Right cardiac atrium (tissue), 5 donors: ENCODE results near the gene PRKCH. TPM values are rescaled to one million over a fixed set of nuclear protein-coding genes. Genes with fewer than 3 reads are reported as not detected.
A peak's percentile ranks its signal among the peaks of the same experiment; 100 is the strongest.

Experiments used
- ATAC-seq, 2 donors: fragments of 200-7000 bp; cut with Tn5 transposase; one replicate each; pipeline versions ENCODE4 v1.8.0 to v1.9.1; 2020; ENCODE audit warnings: moderate library complexity in 2 of 2, mild to moderate bottlenecking in 1 of 2
- DNase-seq, 3 donors: peaks; one replicate each; pipeline ENCODE4 v3.0.0-alpha.2; 2020
- H3K27ac ChIP-seq: one replicate; pipeline ENCODE4 v1.5.1; 2013; ENCODE audit warnings: mild to moderate bottlenecking, low read length, control low read depth, moderate library complexity
- H3K27me3 ChIP-seq: one replicate; pipeline ENCODE4 v1.6.1; 2013; ENCODE audit not compliant: control insufficient read depth, insufficient read depth
- H3K4me1 ChIP-seq: one replicate; pipeline ENCODE4 v1.6.1; 2013; ENCODE audit warnings: low read length; ENCODE audit not compliant: control insufficient read depth, insufficient read depth
- H3K4me3 ChIP-seq: one replicate; pipeline ENCODE4 v1.5.1; 2013; ENCODE audit warnings: low read length, control low read depth
- H3K9me3 ChIP-seq: one replicate; pipeline ENCODE4 v1.6.1; 2013; ENCODE audit warnings: low read length; ENCODE audit not compliant: control insufficient read depth
- WGBS: extraction: QIAGEN DNeasy Blood & Tissue Kit; methylation state at CpG from one replicate; pipeline ENCODE4 v1.1.7; 2013; 5-methylcytosine and 5-hydroxymethylcytosine counted together
- intact Hi-C, 4 donors: fragments of 100-400 bp; cut with DNase I; formaldehyde crosslinking; loops; one replicate each; pipeline versions ENCODE4 v1.11.0 to v1.14.0; 2022 to 2023
- long read RNA-seq, 4 donors: library from polyadenylated mRNA; unstranded; transcript quantifications; one replicate each; pipeline ENCODE4 v2.0.0, GENCODE V29; 2020 to 2021
- polyA plus RNA-seq: library from polyadenylated mRNA; stranded (reverse); fragments of 200-250 nt; gene quantifications from one replicate; pipeline ENCODE4 v1.2.3, GENCODE V29; 2013
- total RNA-seq, 4 donors: library from RNA; stranded (reverse); fragmentation: NEBNext Ultra II Directional; extraction: Animal tissue kit (Norgen Biotek cat#: 25700); gene quantifications; one replicate each; pipeline ENCODE4 v1.2.1, GENCODE V29; 2021
- donor health status: healthy with polysubstance abuse.
- donor health status: DM: no; HTN: yes; CAD: no.
- donor health status: DM: no; HTN: no; CAD: no.
- donor health status: DM: no; HTN: yes; CAD: no; lungs with severe emphysema.
- donor health status: DM: yes; HTN: yes; CAD: no.

PRKCH gene
- 10 to 100 TPM; 25.8 to 31.3 (median 28.2) TPM for total RNA-seq
- 11.9 TPM for polyA plus RNA-seq
- long read RNA-seq, donor 1, transcript PRKCH-201 (14 exons, 3,582 nt) = major isoform, 16 of 39 reads
- long read RNA-seq, donor 1, partial matches to known transcripts = 8 of 39 reads
- long read RNA-seq, donor 1, other reads (novel, unspliced or antisense) = 14 of 39 reads
- long read RNA-seq, donor 2, transcript PRKCH-201 (14 exons, 3,582 nt) = major isoform, 9 of 20 reads
- long read RNA-seq, donor 2, partial matches to known transcripts = 3 of 20 reads
- long read RNA-seq, donor 2, other reads (novel, unspliced or antisense) = 7 of 20 reads
- long read RNA-seq, donor 3, transcript PRKCH-201 (14 exons, 3,582 nt) = major isoform, 60 of 102 reads
- long read RNA-seq, donor 3, partial matches to known transcripts = 28 of 102 reads
- long read RNA-seq, donor 3, other reads (novel, unspliced or antisense) = 14 of 102 reads
- long read RNA-seq, donor 4, transcript PRKCH-201 (14 exons, 3,582 nt) = major isoform, 7 of 21 reads
- long read RNA-seq, donor 4, partial matches to known transcripts = 4 of 21 reads
- long read RNA-seq, donor 4, other reads (novel, unspliced or antisense) = 10 of 21 reads

DNA sequence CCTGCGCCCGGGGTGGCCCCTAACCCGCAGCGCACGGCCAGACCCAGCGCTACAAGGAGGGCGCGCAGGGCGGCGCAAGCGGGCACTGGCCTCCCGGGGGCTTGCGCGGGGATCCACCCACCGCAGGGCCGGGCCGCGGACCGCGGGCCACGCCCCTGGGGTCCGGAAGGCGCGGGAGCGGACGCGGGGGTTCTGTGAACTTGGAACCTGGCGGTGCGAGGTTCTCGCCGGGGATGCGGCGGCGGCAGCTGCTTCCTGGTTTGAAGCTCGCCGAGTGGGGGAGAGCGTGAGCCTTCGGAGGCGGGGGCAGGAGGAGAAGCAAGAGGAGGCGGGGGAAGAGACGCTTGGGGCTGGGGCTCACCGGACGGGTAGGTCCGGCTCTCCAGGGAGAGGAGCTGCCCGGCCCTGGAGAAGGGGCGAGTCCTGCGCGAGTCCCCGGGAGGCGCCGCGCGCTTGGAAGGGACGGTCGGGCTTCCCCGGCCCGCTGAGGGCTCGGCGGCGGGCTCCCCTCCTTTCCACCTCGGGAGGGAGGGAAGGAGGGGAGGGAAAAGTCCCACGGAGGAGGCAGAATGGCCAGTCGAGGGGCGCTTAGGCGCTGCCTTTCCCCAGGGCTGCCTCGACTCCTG lies at the start of gene PRKCH:
Gene PRKCH, plus strand, starts transcription at position 195 of the 626 bp plus-strand sequence. CDS start 523 bp downstream, outside the sequence.
- peak; percentile 85 to 91 for ATAC-seq
- Histone ChIP-seq H3K27me3 (no peaks in the 10 kb centered on the region), H3K4me3 (peak within 1 kb of the TSS; percentile 66), H3K4me1 (no peaks in the 10 kb centered on the region), H3K9me3 (no peaks in the 10 kb centered on the region), H3K27ac (peak within 1 kb of the TSS; percentile 31)
- WGBS = under 1% methylated on average over 66 of the region's 66 CpGs
- peak; percentile 81 to 91 (median 90) for DNase-seq
- intact Hi-C loops = loop anchor here in 3 of 4 donors (10.0 kb wide), 2 partner anchors 113 to 133 kb away; no protein-coding TSS in a partner anchor

DNA sequence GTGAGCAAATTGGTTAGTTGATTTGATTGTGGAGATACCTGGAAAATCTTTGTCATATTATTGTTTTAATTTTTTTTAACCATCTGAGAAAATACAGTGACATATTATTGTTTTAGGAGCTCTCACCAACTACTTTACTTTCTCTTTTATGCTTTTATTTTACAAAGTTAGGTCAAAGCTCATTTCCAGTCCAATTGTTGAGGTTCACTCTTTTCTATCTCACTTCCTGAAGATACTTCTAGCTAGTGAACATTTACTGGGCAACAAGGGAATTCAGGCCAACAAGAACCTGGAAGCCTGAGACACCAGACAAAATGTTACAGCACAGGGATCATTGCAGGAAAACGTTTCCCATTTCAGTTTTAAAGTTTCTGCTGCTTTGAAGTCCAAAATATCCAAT lies 44.1 kb upstream of the PRKCH start:
- Histone ChIP-seq H3K4me1 (no peaks in the 10 kb centered on the region), H3K27ac (no peak overlapping the region), H3K9me3 (no peaks in the 10 kb centered on the region), H3K27me3 (no peaks in the 10 kb centered on the region), H3K4me3 (no peak overlapping the region)
- 53% methylated on average over 1 of the region's 1 CpG for WGBS
- DNase-seq (no peak), ATAC-seq (no peak)
- intact Hi-C loops = no loop called here

DNA sequence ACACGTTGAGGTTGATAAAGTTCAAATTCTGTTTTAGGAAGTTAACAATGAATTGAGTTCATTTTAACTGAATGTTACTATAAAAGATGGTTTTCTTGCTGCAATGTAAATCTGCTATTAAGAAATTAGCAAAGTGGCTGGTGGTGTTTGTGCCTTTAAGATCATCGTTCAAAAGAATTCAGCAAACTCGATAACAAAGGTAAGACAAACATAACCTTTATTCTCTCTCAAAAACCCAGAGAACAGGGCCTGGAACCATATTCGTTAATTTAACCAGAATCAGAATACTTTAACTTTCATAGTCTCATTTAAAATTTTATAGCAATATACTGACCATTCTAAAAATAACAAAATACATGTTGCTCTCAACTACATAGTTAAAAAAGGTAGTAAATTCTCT lies 43.6 kb upstream of the PRKCH start:
- H3K27me3 ChIP-seq = no peaks in the 10 kb centered on the region
- no peak overlapping the region for H3K4me3 ChIP-seq
- no peak for ATAC-seq
- 80% methylated on average over 4 of the region's 4 CpGs for WGBS
- no peaks in the 10 kb centered on the region for H3K9me3 ChIP-seq
- DNase-seq = no peak
- no peaks in the 10 kb centered on the region for H3K4me1 ChIP-seq
- intact Hi-C loops = no loop called here
- H3K27ac ChIP-seq = no peak overlapping the region

DNA sequence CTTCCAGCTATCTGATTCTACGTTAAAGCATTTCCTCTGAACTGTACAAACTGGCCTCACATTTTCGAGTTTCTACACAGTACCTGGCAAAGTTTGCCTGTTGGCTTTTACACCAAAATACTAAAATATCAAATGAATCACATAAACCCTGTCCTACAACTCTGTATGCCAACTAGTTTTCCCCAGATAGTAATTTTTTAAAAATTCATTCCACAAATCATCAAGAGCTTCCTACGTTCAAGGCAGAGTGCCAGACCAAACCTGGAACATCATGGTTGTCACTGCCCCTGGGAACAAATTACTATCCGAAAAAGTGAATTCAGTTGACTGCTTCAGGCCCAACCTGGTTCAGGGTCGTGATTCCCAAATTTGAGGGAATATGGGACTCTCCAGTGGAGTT lies 42.3 kb upstream of the PRKCH start:
- intact Hi-C loops = no loop called here
- H3K4me1 ChIP-seq = no peaks in the 10 kb centered on the region
- DNase-seq = no peak
- ATAC-seq = no peak
- no peaks in the 10 kb centered on the region for H3K27me3 ChIP-seq
- no peak overlapping the region for H3K27ac ChIP-seq
- no peaks in the 10 kb centered on the region for H3K9me3 ChIP-seq
- no peak overlapping the region for H3K4me3 ChIP-seq
- 64% methylated on average over 5 of the region's 5 CpGs for WGBS

DNA sequence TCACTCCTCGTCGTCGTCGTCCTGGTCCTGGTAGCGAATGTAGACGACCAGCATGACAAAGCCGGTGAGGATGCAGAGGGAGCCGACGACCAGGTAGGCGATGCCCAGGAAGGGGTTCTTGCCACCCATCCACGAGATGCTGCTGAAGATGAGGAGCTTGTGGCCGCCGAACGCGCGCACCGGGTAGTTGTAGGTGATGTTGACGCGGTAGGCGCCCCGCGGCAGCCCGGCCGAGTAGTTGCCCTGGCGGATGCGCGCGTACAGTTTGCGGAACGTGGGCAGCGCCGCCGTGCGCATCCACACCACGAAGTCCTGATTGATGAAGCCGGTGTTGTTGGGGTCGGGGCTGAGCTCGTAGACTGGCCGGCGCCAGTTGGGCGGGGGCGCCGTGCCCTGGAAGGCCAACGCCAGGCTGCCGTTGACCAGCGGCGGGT lies 41.3 kb upstream of the PRKCH start:
- peak in 1 of 2 donors; percentile 35 for ATAC-seq
- no peak for DNase-seq
- Histone ChIP-seq H3K9me3 (no peaks in the 10 kb centered on the region), H3K27me3 (no peaks in the 10 kb centered on the region), H3K27ac (no peak overlapping the region), H3K4me1 (no peaks in the 10 kb centered on the region), H3K4me3 (peak overlapping the region; percentile 57)
- WGBS = 10% methylated on average over 47 of the region's 47 CpGs
- intact Hi-C loops = no loop called here

DNA sequence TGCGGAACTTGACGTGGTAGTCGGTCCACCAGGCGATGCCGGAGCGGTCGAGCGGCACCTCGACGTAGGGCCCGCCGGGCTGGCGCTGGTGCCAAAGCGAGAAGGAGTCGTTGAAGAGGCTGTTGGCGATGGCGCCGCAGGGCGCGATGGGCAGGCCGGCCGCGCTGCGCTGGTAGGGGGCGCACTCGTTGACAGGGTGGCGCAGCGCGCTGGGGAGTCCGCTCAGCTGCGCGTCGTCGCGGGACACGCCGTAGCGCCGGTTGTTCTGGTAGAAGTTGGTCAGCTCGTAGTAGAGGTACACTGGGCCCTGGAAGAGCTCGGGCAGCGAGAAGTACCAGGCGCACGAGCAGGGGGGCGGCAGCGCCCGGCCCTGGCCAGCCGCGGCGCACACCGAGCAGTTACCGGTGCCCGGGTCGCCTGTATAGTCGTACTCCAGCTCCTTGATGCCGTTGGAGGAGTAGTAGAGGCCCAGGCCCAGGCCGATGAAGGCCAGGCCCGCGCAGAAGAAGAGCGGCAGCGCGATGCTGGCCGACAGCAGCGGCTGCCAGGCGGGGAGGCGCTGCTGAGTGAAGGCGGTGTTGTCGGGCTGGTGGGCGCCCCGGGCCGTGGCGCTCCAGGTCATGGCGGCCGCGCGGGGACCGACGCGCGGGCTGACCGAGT lies 40.7 kb upstream of the PRKCH start:
- peak; percentile 89 to 92 for ATAC-seq
- intact Hi-C loops = no loop called here
- 2% methylated on average over 81 of the region's 81 CpGs for WGBS

DNA sequence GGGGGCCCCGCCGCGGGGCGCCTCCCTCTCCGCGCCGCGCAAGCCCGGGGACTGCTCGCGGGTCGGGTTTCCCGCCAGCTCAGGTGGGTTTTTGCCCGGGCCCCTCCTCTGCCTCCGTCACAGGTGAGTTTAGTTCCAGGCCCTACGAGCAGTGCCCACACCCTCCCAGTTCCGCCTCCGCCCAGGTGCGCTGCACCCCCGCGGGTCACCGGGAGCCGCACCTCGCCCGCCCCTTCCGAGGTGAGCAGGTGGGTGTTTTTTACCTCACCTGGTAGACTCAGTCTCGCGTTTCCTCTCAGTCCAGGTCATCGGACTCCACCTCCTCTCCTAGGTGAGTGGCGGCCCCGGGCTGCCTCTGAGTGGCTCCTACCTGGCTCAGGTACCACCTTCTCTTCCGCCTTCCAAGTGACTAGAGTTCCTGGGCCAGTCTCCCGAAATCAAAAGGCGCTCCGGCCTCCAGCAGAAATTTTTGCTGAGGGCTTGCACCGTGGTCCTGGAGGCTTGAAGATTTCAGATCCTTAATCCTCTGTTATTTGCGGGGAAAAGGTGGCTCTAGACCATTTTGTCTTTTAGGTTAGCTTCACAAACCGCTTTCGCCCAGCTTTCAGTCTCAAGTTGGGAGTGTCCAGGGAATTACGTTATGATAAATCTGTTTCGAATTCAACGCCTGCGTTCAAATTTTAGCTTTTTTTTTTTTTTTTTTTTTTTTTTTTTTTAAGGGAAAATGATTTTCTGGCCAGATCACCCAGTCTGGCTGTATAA lies 40.0 kb upstream of the PRKCH start, which contains the start of gene TMEM30B:
Gene TMEM30B, minus strand, starts transcription at position 153 of the 762 bp plus-strand sequence. CDS start 191 bp downstream, outside the sequence.
- intact Hi-C loops = no loop called here
- no peaks in the 10 kb centered on the region for H3K9me3 ChIP-seq
- no peaks in the 10 kb centered on the region for H3K4me1 ChIP-seq
- DNase-seq (peak in 1 of 3 donors; percentile 58), ATAC-seq (peak; percentile 4 to 46)
- H3K27me3 ChIP-seq = no peaks in the 10 kb centered on the region
- peak within 1 kb of the TSS; percentile 40 for H3K27ac ChIP-seq
- H3K4me3 ChIP-seq = peak within 1 kb of the TSS; percentile 57
- WGBS = 21% methylated on average over 43 of the region's 43 CpGs

More for the DNA sequence above, 40.7 kb upstream of the PRKCH start:
- H3K4me3 ChIP-seq = peak overlapping the region; percentile 57
- peak; percentile 75 to 93 (median 88) for DNase-seq
- no peaks in the 10 kb centered on the region for H3K27me3 ChIP-seq
- H3K9me3 ChIP-seq = no peaks in the 10 kb centered on the region
- H3K4me1 ChIP-seq = no peaks in the 10 kb centered on the region
- H3K27ac ChIP-seq = peak overlapping the region; percentile 40

DNA sequence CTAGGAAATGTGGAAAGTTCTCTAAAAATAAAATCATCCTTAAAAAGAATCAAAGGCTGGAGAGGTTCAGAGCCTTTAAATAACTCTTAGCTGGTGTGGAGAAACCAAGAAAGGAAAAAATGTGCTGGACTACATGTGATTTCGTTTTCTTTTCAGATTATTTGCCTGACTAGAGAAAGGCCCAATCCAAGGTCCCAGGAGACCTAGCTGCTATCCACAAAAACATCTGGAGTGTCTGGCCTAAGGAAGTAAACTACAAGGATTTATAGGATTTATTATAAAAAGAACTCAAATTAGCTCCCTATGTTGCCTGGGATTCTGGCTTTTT lies 39.5 kb upstream of the PRKCH start:
- no peak overlapping the region for H3K4me3 ChIP-seq
- no peaks in the 10 kb centered on the region for H3K9me3 ChIP-seq
- no peak for DNase-seq
- H3K4me1 ChIP-seq = no peaks in the 10 kb centered on the region
- intact Hi-C loops = no loop called here
- H3K27me3 ChIP-seq = no peaks in the 10 kb centered on the region
- no peak overlapping the region for H3K27ac ChIP-seq
- ATAC-seq = peak in 1 of 2 donors; percentile 8
- 38% methylated on average over 1 of the region's 1 CpG for WGBS

DNA sequence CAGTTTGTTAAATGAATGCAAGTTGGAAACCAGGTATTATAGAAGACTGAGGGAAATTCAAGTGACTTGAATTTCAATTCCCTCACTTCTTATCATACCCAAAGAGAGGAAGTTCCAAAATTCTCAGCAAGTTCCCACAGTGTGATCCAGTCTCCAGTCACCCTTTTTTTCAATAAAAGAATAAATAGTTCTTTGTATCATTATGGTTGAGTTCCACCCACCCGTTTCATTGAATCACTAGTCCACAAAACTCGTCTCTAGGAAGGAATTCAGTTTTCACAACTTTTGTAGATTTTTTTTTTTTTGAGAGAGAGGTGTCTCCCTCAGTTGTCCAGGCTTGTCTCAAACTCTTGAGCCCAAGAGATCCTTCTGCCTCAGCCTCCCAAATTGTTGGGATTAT lies 38.6 kb upstream of the PRKCH start:
- H3K4me1 ChIP-seq = no peaks in the 10 kb centered on the region
- DNase-seq (no peak), ATAC-seq (no peak)
- intact Hi-C loops = no loop called here
- H3K4me3 ChIP-seq = no peak overlapping the region
- 66% methylated on average over 2 of the region's 2 CpGs for WGBS
- H3K9me3 ChIP-seq = no peaks in the 10 kb centered on the region
- H3K27ac ChIP-seq = no peak overlapping the region
- H3K27me3 ChIP-seq = no peaks in the 10 kb centered on the region

DNA sequence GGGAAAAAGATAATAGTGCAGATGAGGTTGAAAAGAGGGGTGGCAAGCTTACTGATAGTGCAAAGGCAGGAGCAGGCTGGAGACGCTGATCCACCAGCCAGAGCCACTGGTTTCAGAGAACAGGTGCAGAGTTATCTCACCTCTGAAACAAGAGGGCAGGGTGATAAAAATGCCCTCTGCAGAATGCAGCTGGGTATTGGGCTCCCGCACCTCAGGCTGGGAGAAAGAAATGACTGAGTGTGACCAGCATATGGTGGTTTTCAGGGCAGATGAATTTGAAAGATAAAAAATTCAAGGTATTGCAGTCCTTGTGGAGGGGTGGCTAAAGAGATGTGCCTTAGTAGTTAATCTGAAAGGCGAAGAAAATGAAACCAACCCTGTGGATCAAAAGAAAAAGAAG lies 37.4 kb upstream of the PRKCH start:
- intact Hi-C loops = no loop called here
- Histone ChIP-seq H3K27me3 (no peaks in the 10 kb centered on the region), H3K4me3 (no peak overlapping the region), H3K4me1 (no peaks in the 10 kb centered on the region), H3K9me3 (no peaks in the 10 kb centered on the region), H3K27ac (no peak overlapping the region)
- no peak for DNase-seq
- 87% methylated on average over 3 of the region's 3 CpGs for WGBS
- no peak for ATAC-seq
